LNCAP (cell line): ENCODE results near the gene PJA1.

ENCODE experiments used
- TF ChIP-seq, protein P1 (sequence below): fragments of 450-650 bp; IDR thresholded peaks from 2 replicates; pipeline ENCODE4 v1.5.1; 2017; ENCODE audit warnings: mild to moderate bottlenecking

The PJA1 gene

DNA sequence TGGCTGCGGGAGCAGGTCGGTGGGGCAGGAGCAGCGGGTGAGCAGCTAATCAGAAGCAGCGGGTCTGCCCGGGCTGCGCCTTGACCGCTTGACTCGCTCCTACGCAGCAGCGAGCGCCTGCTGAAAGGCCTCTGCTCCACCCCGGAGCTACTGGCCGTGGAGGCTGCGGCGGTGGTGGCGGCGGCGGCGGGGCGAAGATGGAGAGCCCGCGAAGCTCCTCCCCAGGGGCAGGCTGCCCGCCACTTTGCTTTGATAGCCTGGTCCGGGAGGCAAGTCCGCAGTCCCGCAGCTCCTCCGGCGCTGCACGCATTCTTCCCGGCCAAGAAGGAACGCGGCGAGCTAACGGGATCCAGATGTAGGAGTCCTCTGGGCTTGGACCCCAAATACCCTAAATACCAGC, 36.7 kb downstream of the PJA1 start:
- TF ChIP-seq, protein P1, sequence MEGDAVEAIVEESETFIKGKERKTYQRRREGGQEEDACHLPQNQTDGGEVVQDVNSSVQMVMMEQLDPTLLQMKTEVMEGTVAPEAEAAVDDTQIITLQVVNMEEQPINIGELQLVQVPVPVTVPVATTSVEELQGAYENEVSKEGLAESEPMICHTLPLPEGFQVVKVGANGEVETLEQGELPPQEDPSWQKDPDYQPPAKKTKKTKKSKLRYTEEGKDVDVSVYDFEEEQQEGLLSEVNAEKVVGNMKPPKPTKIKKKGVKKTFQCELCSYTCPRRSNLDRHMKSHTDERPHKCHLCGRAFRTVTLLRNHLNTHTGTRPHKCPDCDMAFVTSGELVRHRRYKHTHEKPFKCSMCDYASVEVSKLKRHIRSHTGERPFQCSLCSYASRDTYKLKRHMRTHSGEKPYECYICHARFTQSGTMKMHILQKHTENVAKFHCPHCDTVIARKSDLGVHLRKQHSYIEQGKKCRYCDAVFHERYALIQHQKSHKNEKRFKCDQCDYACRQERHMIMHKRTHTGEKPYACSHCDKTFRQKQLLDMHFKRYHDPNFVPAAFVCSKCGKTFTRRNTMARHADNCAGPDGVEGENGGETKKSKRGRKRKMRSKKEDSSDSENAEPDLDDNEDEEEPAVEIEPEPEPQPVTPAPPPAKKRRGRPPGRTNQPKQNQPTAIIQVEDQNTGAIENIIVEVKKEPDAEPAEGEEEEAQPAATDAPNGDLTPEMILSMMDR = no peak

DNA sequence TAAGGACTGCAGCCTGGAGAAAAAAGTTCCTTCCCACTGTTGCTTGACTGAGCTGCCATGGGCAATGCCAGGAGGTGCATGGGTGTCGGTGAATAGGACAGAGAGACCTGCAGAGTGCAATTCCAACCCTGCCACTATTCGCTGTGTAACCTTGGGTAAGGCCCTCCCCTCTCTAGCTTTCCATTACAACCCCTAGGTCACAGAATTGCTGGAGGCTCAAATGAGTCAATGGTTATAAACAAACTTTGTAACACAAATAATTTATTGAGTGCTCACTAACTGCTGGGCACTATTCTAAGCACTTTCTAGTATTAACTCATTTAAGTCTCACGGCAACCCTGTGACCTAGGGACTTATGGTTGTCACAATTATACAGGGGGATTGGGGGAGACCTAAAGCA, 37.8 kb downstream of the PJA1 start:
- TF ChIP-seq, protein P1 = no peak

DNA sequence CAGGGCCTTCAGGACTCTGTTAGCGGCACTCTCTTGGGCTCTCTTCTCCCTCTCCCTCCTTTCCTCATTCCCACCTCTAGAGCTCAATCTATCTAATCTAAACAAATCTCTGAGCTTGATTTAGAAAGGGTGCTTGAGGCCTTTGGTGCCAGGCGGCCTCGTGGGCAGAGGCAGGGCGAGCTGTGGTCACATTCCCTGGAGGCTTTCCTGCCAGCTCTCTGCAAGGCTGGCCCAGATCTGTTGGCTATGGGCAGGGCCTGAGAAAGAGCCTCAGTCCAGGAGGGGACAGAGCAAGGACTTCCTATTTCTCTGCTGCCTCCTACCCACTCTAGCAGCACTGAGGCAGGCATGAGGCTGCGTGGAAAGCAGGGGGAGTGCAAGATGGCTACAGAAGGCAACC, 38.6 kb downstream of the PJA1 start:
- TF ChIP-seq, protein P1 = no peak

DNA sequence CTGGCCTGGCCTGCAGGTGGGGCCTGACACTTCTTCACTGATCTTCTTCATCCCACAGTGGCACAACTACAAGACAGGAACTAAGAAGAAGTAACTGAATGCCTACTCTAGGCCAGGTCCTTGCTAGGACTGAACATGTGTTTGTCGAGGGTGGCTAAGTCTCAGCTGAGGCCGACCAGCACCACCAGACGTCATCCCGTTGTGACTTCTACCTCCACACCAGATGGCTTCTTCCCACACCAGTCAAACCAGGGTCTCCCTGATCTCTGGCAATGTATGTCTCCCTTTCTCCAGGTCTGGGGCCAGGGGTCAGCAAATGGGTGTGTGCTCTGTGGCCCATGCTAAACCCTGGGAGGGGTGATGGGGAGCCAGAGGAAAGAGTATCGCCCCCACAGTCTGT, 40.2 kb downstream of the PJA1 start:
- TF ChIP-seq, protein P1 = no peak

GRCh38 chrX:69124108-69124507, 41.1 kb downstream of the PJA1 start:
- TF ChIP-seq, protein P1 = no peak

DNA sequence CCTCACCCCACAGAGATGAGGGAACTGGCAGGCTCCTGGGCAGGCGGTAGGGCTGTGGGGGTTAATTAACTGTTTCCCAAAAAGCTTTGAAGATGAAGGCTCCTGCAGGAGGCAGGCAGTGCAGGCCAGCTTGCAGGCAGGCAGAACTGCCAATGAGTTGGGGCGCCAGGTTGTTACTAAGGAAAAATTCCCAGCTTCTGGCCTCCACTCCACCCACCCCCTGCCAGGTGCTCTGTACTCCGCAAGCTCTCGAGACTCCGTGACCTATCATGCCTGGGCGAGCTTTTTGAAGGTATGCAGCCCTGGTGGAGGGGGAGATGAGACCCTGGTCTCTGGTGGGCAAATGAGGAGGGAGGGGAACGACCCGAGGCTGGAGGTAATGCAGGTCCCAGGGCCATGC, 41.8 kb downstream of the PJA1 start:
- TF ChIP-seq, protein P1 = no peak

DNA sequence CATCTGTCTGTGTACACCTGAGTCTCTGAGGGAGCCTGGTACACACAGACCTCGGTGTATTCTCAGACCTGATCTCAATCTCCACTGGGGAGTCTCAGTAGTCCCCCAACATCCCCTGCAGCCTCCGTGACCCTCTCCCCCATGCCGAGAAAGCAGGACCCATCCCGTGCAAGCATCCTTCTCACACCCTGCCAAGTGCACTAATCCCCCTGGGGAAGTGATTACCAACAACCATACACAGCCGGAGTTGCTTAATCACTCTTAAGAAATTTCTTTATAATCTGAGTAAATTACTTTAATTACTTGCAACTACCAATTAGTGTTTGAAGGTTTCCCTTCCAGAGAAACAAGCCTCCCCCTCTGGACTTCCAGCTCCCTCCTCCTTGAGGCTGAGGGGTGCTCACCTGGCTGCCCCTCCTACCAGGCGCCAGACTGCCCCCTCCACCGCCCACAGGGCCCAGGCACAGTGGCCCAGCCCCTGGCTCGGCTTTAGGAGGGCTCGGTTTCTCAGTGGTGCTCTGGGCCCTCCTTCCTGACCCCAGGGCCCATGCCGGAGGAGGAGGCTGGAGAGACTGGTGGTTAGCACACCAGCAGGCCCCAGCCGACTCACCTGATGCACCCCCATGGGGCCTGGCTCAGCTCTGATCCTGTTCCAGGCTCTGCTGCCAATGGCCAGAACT, 43.8 kb downstream of the PJA1 start:
- TF ChIP-seq, protein P1 = no peak

GRCh38 chrX:69120476-69120875, 44.8 kb downstream of the PJA1 start:
- TF ChIP-seq, protein P1 = no peak
